ENCODE measurements around the gene CNIH3.
A peak's percentile ranks its signal among the peaks of the same experiment; 100 is the strongest.
"Not testable (repeated sequence)": the region's sequence is repeated elsewhere in the genome, so short reads cannot be mapped to it uniquely, and the experiment has no call there.

CNIH3 gene

DNA sequence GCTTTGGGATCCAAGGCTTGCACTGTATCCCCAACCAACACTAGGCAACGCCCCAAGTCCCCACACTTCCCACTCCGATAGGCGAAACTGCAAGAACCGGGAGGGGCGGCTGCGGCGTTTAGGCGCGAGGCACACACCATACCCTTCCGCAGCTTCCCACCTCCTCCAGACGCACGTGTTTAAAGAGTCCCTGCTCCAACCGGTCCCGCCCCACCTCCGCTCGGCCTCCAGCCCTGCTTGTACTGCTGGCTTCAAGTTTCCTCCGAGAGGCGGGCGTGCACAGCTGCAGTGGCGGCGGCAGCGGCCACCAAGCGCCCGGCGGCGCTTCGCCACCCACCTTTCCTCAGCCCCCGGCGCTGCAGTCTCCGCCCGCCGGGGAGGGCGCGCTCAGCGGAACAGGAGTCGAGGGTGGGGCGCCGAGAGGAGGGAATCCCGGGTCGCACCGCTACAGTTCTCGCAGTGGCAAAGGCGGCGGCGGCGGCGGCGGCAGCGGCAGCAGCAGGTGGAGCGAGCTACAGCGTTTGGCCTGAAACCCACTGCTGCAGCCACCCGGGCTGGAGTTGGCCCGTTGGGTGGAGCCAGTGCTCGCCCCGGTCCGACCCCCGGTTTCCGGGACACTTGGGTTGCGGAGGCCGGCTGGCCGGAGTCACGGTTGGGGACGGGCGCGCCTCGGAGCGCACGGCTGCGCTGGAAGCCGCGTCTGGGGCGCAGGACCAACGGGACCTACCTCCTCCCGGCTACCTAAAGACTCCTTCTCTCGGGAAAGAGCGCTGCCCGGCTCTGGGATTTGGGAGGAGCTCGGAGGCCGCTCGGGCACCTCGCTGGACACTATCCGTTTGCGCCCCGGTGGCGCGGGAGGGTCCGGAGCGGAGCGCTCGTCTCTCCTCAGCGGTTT, at the start of gene CNIH3:
TSS of gene CNIH3 (plus strand) at position 457 of the 895 bp plus-strand sequence. CDS start 858 bp downstream, outside the sequence.
- peak in 1 of 2 donors; percentile 5 for DNase-seq (ENCODE audit: low read depth in 2 of 2)

DNA sequence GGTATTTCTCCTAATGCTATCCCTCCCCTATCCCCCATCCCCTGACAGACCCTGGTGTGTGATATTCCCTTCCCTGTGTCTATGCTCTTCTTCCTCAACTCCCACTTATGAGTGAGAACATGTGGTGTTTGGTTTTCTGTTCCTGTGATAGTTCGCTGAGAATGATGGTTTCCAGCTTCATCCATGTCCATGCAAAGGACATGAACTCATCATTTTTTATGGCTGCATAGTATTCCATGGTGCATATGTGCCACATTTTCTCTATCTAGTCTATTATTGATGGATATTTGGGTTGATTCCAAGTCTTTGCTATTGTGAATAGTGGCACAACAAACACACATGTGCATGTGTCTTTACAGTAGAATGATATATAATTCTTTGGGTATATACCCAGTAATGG, 49.6 kb upstream of the CNIH3 start:
- not testable (repeated sequence) for DNase-seq (ENCODE audit: low read depth in 2 of 2)

DNA sequence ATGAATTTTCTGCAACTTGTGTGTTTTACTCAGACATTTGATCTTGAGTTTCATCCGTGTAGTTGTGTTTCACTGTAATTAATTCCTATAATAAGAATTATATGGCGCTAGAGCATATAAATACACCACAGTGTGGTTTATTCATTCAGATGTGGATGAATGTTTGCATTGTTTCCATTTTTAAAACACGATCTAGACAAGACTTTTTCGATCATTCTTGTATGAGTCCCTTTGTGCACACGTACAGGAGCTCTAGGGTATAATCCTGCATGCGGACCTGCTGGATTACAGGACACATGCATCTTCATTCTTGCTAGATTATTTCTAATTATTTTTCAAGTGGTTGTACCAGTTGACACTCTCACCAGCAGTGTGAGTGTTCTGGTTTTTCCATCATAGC, 46.8 kb upstream of the CNIH3 start:
- DNase-seq (ENCODE audit: low read depth in 2 of 2), result no peak

DNA sequence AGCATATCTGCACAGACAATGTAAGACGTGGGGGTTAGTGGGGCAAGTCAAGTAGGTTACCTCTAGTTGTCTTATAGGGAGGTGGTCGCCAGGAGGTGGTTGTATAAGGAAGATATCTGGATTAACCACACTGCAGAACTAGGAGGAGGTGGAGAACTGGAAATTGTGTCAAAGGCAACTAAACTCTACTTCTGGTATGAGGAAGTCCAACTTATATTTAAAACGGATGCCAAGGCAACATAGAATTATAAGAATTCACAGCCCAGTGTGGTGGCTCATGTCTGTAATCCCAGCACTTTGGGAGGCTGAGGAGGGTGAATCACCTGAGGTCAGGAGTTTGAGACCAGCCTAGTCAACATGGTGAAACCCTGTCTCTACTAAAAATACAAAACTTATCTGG, 44.1 kb upstream of the CNIH3 start:
- DNase-seq (ENCODE audit: low read depth in 2 of 2), result not testable (repeated sequence)

DNA sequence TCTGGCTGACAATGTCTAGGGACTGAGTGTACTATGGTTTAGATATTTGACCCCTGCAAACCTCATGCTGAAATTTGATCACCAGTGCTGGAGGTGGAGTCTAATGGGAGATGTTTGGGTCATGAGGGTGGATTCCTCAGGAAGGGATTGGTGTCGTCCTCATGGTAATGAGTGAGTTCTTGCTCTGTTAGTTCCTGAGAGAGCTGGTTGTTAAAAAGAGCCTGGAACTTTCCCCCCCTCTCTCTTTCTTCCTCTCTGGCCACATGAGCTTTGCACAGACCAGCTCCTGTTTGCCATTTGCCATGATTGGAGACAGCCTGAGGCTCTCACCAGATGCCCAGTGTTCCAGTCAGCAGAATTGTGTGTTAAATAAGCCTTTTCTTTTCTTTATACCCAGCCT, 36.6 kb upstream of the CNIH3 start:
- no peak for DNase-seq (ENCODE audit: low read depth in 2 of 2)

DNA sequence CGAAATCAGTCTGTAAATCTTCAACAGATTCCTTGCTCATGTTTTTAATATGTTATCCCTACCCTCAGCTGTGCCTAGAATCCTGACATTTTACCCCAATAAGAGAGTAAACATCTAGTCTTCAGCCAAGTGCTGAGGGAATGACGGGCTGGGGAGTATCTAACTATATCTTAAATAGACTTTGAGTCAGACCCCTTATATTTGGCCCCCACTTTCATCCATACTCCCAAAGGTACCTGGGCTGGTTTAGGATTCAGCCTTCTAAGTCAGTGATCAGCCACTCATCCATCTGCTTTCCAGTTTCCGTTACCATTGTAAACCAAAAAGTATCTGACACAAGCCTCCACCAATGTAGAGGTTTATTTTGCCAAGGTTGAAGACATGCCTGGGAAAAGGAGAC, 36.1 kb upstream of the CNIH3 start:
- no peak for DNase-seq (ENCODE audit: low read depth in 2 of 2)

DNA sequence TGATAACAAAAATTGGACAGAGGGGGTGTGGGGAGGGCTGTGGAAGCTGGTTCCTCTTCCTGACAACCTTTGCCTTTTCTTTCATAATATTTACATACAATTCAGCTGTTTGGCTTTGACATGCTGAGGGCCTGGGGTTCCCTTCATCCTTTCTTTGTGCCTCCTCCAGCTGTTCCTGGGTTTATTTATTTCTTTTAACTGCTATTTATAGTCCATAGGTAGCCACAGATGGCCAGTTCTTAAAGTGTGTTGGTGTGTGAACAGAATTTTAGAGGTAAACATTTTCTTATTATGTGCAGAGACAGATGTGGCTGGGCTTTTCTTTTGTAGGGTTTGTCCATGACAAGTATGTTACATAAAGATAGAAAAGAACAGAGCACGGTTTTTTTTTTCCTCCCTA, 34.1 kb upstream of the CNIH3 start:
- DNase-seq (ENCODE audit: low read depth in 2 of 2), result no peak

DNA sequence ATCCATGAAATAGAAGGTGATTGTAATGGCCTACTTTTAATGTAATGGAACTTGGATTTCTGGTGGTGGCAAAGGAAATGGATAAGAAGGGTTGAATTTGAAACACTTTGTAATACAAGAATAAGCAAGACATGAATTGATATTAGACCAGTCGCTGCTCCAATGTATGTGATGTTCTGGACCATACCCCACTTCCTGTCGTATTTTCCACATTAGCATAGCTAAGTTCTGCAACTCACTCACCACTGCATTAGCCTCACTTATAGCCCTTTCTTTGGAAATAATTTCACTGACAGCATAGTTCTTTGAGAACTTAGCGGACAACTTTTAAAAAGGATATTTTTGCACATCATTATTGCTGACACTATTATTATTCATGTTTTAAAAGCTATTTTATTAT, 32.3 kb upstream of the CNIH3 start:
- DNase-seq (ENCODE audit: low read depth in 2 of 2), result no peak

DNA sequence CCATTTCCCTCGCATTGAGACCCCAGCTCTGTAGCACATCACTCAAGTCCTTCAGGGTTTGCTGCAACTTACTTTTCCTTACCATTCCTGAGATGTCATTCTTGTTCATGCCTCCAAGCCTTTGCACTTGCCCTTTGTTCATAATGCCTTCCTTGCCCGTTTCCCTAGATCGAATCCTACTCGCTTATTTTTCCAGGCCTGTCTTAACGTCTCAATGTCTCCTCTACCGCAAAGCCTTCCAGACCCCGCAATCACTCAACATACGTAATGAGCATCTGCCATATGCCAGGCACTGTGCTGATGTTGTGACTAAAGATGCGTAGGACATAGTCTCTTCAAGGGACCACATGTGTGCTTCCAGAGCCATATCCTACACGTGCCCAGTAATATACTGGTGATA, 31.1 kb upstream of the CNIH3 start:
- DNase-seq (ENCODE audit: low read depth in 2 of 2), result no peak

DNA sequence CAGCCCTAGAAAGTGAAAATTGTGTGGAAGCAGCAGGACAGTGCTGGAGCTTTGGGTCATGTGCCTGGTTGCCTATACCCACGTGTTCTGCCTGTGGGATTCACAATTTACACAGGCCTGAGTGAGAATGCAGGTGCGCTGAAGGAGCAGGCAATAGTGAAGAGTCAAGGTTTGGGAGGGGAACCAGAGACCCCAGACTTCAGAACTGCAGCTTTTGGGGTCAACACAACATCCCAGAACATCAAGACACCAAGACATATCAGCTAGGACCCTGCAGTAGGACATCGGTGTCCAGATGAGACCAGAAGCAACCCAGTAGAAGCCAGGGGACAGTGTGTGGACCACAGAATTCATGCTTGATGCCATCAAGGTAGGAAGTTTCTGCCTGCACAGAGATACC, 29.1 kb upstream of the CNIH3 start:
- no peak for DNase-seq (ENCODE audit: low read depth in 2 of 2)

DNA sequence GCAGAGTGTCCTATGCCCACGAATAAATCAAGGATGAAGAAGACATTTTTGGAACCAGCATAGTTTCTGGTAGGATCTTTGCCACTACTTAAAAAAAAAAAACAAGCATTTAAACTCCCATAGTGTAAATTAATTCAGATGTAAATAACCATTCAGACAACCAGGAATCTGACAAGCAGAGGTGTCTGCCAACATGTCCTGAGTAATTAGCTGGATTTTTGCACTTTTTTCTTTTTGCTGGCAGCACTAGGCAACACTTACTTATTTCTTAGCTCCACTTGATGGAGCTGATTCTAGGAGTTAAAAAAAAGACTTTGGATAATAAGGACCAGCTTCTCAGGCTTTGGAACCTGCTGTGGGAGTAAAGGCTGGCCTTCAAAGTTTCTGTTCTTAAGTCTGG, 27.6 kb upstream of the CNIH3 start:
- DNase-seq (ENCODE audit: low read depth in 2 of 2), result no peak

DNA sequence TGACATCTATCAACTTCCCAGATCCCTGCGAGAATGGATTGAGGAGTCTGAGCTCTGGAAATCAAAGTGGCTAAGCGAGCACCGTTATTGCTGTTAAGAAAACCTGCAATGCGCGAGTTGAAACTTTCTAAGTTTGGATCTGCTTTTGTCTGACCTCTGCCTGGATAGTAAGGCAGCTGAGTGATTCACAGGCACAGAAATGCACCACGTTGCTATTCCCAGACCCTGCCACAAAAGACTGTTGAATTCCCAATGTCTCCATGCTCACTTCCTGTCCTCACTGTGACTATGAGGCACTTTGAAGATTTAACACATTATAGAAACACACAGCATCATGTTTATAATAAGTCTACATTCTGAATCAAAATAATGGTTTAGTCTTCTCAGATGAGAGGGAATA, 27.1 kb upstream of the CNIH3 start:
- no peak for DNase-seq (ENCODE audit: low read depth in 2 of 2)

DNA sequence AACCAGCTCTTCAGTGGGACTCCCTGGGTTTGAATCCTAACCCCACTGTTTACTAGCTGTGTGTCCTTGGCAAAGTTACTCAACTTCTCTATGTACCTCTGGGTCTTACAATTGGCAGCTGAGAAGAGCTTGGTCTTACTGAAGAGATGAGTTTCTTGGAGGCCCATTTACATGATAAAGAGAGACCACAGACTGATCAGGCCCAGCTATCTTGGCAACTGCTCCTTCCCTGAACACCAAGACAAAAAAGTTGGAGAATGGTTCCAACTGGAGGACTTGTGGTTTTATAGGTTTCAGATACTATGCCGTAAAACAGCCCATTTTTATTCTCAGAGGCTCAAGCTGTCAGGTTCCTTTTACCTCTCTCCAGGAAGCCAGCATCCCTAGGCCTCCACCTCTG, 24.8 kb upstream of the CNIH3 start:
- no peak for DNase-seq (ENCODE audit: low read depth in 2 of 2)

DNA sequence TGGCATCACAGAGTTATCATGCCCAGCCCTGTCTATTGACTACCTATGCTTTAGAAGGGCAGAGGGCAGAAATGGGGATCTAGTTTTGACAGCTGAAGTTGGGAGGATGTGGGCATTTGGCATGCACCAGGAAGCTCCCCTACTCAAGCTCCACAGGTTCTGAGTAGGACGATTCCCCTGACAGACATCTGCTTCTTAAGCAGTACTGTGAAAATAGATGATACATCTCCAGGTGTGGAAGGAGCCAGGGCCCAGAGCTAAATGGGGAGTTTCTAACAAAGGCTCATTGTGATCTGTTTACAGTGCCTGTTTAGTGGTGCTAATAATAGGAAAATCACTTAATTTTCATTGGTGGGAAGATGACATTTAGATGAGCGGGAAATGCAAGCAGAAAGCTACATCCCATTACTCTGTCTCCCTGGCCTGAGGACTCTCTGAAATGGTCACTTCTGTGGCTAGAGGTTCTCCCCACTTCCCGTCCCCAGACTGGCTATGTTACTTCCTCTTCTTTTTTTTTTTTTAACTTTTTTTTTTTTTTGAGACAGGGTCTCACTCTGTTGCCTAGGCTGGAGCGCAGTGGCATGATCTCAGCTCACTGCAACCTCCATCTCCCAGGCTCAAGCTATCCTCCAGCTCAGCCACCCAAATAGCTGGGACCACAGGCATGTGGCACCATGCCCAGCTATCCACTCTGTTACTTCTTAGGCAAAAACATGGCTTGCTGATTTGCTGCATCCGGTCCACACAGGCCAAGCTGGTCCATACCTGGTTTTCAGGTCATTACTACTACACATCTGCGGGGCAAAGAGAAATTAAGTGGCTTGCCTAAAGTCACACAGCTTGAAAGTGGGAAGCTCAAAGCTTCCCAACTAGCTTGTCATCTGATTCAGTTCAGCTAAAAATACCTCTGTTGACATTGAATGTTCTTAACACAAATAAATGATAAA, 23.2 kb upstream of the CNIH3 start:
- no peak for DNase-seq (ENCODE audit: low read depth in 2 of 2)

DNA sequence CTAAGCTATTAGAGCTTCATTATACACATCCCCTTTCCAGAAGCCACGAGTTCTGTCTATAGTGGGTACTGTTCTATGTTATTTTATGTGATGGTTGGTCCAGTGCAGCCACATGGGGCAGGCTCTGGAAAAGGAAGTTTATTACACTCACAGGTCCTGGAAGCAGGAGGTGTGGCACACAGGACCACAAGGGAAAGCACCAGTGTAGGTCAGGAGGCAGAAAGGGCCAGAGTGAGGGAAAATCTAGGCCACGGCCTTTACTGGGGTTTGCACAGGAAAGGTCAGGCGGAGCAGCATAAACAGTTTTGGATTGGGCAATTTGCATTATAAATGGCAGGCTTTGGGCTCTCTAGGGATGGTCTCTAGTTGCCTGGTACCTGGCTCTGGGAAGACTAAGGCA, 21.8 kb upstream of the CNIH3 start:
- no peak for DNase-seq (ENCODE audit: low read depth in 2 of 2)

DNA sequence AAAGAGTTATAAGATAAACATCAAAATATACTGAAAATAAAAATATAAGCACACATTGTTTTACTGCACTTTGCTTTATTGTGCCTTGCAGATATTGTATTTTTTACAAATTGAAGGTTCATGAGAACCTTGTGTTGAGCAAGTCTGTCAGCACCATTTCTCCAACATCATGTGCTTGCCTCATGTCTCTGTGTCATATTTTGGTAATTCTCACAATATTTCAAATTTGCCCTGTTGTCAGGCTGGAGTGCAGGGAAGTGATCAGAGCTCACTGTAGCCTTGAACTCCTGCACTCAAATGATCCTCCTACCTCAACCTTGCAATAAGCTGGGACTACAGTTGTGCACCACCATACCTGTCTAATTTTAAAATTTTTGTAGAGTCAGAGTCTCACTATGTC, 21.3 kb upstream of the CNIH3 start:
- DNase-seq (ENCODE audit: low read depth in 2 of 2), result no peak

DNA sequence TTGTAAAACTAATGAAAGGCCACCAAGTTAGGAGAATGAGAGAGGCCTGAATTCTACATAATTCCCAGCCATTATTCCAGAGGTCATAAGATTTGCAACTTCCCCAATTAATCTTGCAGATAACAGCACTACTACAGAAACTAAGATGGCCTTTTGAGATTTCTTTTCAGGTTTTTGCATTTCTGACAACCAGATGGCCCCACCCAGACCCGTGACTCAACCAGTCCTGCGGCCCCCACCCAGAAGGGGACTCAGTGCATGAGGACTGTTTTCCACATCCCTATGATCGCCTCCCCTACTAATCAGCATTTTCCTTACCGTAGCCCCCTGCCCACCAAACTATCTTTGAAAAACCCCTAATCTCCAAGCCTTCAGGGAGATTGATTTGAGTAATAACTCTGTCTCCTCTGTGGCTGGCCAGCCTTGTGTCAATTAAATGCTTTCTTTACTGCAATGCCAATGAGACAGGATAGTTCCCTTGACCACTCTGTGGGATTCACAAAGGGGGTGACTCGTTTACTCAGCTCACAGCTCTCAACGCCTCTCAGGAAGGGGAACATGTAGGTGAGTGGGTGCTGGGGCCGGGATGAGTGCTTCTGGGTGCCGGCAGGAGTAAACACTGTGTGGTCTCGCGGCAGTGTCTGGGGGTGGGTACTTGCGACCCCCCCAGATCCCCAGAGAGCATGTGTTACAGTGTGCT, 10.5 kb upstream of the CNIH3 start:
- DNase-seq (ENCODE audit: low read depth in 2 of 2), result no peak

DNA sequence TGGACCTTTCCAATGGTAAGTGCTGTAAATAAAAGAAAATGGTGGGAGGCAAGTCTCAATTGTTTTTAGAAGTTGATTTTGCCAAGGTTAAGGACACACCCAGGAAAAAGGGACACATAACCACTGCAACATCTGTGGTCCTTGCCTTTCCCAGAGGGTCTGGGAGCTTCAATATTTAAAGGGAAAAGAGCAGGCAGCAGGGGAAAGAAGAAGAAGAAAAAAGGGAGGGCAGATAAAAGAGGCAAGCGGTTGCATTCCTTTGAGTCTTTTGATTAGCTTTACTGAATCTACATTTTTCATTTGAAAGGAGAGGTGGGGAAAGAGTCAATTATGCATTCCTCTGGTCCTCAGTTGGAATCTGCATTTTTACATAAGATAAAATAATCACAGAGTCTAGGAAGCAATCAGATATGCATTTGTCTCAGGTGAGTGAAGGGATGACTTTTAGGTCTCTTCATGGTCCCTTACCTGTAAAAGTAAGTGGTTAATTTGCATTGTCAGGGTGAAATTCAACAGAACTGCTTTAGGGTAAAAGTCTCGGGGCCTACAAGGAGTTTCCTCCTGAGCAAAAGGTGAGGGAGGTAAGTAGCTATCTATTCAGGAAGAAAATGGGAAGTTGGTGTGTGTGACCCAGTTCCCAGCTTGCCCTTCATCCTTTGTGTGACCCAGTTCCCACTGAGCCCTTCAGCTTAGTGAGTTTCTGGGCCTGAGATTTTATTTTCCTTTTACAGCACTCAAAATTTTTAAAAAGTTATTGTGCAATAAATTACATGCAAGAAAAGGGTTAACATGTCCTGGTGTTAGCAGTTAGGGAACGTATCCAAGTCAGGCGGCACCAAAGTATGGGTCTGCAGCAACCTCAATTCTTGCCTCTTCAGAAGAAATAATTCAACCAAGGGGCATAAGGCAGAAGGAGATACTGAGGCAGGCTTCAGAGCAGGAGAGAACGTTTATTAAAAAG, 8.6 kb upstream of the CNIH3 start:
- no peak for DNase-seq (ENCODE audit: low read depth in 2 of 2)

DNA sequence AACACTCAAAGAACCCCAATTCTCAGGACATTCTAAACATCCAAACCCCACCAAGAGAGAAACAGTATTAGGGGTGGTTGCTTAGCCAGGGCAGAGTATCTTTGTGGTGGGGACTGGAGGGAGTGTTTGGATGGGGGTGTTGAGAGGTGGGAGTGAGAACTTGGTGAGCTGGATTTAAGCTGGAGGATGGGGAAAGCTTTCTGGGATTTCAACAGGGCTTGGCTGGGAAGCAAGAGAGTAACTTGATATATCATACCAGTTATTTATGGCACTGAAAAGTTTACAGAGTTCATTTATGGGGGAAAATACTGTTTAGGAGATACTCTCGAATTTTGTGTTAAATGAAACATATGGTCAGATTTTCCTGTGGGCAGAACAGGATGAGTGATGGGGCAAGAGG, 6.8 kb upstream of the CNIH3 start:
- DNase-seq (ENCODE audit: low read depth in 2 of 2), result no peak

DNA sequence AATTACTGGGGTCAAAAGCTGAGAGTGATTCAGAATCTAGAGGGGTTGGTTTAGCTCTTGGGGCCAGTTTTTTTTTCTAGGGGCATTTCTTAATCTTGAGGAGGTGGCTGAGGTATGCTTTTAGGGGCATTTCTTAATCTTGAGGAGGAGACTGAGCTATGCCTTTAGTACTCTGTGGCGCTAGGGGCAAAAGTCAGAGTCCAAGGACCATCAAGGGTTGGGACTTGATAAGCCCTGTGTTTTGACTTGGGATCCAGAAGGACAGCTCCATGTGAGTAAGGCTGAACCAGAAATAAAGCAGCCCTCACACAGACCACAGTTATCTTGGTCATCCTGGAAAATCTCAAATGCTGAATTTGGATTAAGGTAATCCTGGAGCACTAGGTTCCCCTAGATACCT, 3.9 kb upstream of the CNIH3 start:
- no peak for DNase-seq (ENCODE audit: low read depth in 2 of 2)

DNA sequence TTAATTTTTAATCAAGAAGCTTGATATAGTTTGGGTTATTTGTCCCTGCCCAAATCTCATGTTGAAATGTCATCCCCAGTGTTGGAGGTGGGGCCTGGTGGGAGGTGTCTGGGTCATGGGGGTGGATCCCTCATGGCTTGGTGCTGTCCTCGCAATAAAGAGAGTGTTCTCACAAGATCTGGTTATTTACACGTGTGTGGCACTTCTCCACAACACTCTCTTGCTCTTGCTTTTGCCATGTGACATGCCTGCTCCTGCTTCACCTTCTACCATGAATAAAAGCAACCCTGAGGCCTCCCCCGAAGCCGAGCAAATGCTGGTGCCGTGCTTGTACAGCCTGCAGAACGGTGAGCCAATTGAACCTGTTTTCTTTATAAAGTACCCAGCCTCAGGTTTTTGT, 2.6 kb upstream of the CNIH3 start:
- DNase-seq (ENCODE audit: low read depth in 2 of 2), result no peak

All from stimulated activated CD8-positive, alpha-beta memory T cell treated with anti-CD3 and anti-CD28 coated beads, Interleukin-2, amount 100 ng/mL, for 1 hour (primary cell).